ENCODE data around the gene PRPF40A.

The PRPF40A gene

GRCh38 chr2:152678808-152679207, 38.5 kb downstream of the PRPF40A start:
- H3K36me3 ChIP-seq (ENCODE audit: insufficient read depth, low read length) = peaks cover 95% of the 10 kb centered on the region
- peaks cover 7% of the 10 kb centered on the region; the same call in 1 of the 2 replicates for H3K79me2 ChIP-seq (ENCODE audit: insufficient read depth, low read length)
- no peak overlapping the region for H3K4me2 ChIP-seq (ENCODE audit: low read length)
- H3K27me3 ChIP-seq (ENCODE audit: insufficient read depth, low read length) = no peaks in the 10 kb centered on the region
- no peak overlapping the region for H3K9ac ChIP-seq (ENCODE audit: low read length)
- no peak overlapping the region for H2AFZ ChIP-seq (ENCODE audit: low read length)
- no peaks in the 10 kb centered on the region for H3K4me1 ChIP-seq (ENCODE audit: insufficient read depth, low read length, severe bottlenecking)
- H3K4me3 ChIP-seq (ENCODE audit: low read depth, low read length, poor library complexity, severe bottlenecking) = no peak overlapping the region
- H3K9me2 ChIP-seq (ENCODE audit: low read depth, low read length) = no peaks in the 10 kb centered on the region
- H3K27ac ChIP-seq (ENCODE audit: low read depth, low read length, poor library complexity, severe bottlenecking) = no peak overlapping the region
- H3F3A ChIP-seq (ENCODE audit: insufficient read depth, low read length) = no peaks in the 10 kb centered on the region
- TF ChIP-seq, protein P1, sequence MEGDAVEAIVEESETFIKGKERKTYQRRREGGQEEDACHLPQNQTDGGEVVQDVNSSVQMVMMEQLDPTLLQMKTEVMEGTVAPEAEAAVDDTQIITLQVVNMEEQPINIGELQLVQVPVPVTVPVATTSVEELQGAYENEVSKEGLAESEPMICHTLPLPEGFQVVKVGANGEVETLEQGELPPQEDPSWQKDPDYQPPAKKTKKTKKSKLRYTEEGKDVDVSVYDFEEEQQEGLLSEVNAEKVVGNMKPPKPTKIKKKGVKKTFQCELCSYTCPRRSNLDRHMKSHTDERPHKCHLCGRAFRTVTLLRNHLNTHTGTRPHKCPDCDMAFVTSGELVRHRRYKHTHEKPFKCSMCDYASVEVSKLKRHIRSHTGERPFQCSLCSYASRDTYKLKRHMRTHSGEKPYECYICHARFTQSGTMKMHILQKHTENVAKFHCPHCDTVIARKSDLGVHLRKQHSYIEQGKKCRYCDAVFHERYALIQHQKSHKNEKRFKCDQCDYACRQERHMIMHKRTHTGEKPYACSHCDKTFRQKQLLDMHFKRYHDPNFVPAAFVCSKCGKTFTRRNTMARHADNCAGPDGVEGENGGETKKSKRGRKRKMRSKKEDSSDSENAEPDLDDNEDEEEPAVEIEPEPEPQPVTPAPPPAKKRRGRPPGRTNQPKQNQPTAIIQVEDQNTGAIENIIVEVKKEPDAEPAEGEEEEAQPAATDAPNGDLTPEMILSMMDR (IDR thresholded peaks at IDR 0.05; ENCODE audit: low read length) = no peak
- TF ChIP-seq EZH2 (IDR thresholded peaks at IDR 0.05; ENCODE audit: borderline replicate concordance, low read length) = no peak
- no peaks in the 10 kb centered on the region for H3K9me3 ChIP-seq (ENCODE audit: low read length)
- no peaks in the 10 kb centered on the region for H4K20me1 ChIP-seq (ENCODE audit: insufficient read depth, low read length)

GRCh38 chr2:152676461-152676860, 40.8 kb downstream of the PRPF40A start:
- no peaks in the 10 kb centered on the region for H3K27me3 ChIP-seq (ENCODE audit: insufficient read depth, low read length)
- no peak for TF ChIP-seq EZH2 (IDR thresholded peaks at IDR 0.05; ENCODE audit: borderline replicate concordance, low read length)
- TF ChIP-seq, protein P1 (IDR thresholded peaks at IDR 0.05; ENCODE audit: low read length) = no peak
- H3K9me3 ChIP-seq (ENCODE audit: low read length) = no peaks in the 10 kb centered on the region
- H3K4me2 ChIP-seq (ENCODE audit: low read length) = no peak overlapping the region
- H3K9me2 ChIP-seq (ENCODE audit: low read depth, low read length) = no peaks in the 10 kb centered on the region
- no peak overlapping the region for H3K27ac ChIP-seq (ENCODE audit: low read depth, low read length, poor library complexity, severe bottlenecking)
- H4K20me1 ChIP-seq (ENCODE audit: insufficient read depth, low read length) = no peaks in the 10 kb centered on the region
- H3K4me1 ChIP-seq (ENCODE audit: insufficient read depth, low read length, severe bottlenecking) = no peaks in the 10 kb centered on the region
- H3K9ac ChIP-seq (ENCODE audit: low read length) = no peak overlapping the region
- no peak overlapping the region for H3K4me3 ChIP-seq (ENCODE audit: low read depth, low read length, poor library complexity, severe bottlenecking)
- H3K36me3 ChIP-seq (ENCODE audit: insufficient read depth, low read length) = peaks cover 95% of the 10 kb centered on the region
- no peaks in the 10 kb centered on the region for H3F3A ChIP-seq (ENCODE audit: insufficient read depth, low read length)
- no peaks in the 10 kb centered on the region for H3K79me2 ChIP-seq (ENCODE audit: insufficient read depth, low read length)
- H2AFZ ChIP-seq (ENCODE audit: low read length) = no peak overlapping the region

- Histone ChIP-seq H3K4me1 (ENCODE audit: insufficient read depth, low read length, severe bottlenecking) (no peaks in the 10 kb centered on the region), H3K4me3 (ENCODE audit: low read depth, low read length, poor library complexity, severe bottlenecking) (no peak overlapping the region), H4K20me1 (ENCODE audit: insufficient read depth, low read length) (no peaks in the 10 kb centered on the region), H2AFZ (ENCODE audit: low read length) (no peak overlapping the region), H3F3A (ENCODE audit: insufficient read depth, low read length) (no peaks in the 10 kb centered on the region), H3K36me3 (ENCODE audit: insufficient read depth, low read length) (peaks cover 95% of the 10 kb centered on the region), H3K9me3 (ENCODE audit: low read length) (no peaks in the 10 kb centered on the region), H3K79me2 (ENCODE audit: insufficient read depth, low read length) (no peaks in the 10 kb centered on the region), H3K9me2 (ENCODE audit: low read depth, low read length) (no peaks in the 10 kb centered on the region), H3K9ac (ENCODE audit: low read length) (no peak overlapping the region), H3K27ac (ENCODE audit: low read depth, low read length, poor library complexity, severe bottlenecking) (no peak overlapping the region), H3K4me2 (ENCODE audit: low read length) (no peak overlapping the region), H3K27me3 (ENCODE audit: insufficient read depth, low read length) (no peaks in the 10 kb centered on the region)
- no peak for TF ChIP-seq EZH2 (IDR thresholded peaks at IDR 0.05; ENCODE audit: borderline replicate concordance, low read length)
- TF ChIP-seq, protein P1 (IDR thresholded peaks at IDR 0.05; ENCODE audit: low read length) = no peak
Measured at GRCh38 chr2:152674334-152674733, 42.9 kb downstream of the PRPF40A start.
